ENCODE results near the gene RET.

RET gene

GRCh38 chr10:43160921-43161255 is 84.0 kb downstream of the RET start:
- DNase-seq (ENCODE audit: low read depth in 3 of 3, low spot score in 1 of 3): no peak

- no peak for DNase-seq (ENCODE audit: low read depth in 3 of 3, low spot score in 1 of 3)
Observed at GRCh38 chr10:43162604-43163003, 85.7 kb downstream of the RET start.

- no peak for DNase-seq (ENCODE audit: low read depth in 3 of 3, low spot score in 1 of 3)
Observed at GRCh38 chr10:43166207-43166879, 89.5 kb downstream of the RET start.

- no peak for DNase-seq (ENCODE audit: low read depth in 3 of 3, low spot score in 1 of 3)
Observed at GRCh38 chr10:43166880-43167497, 90.1 kb downstream of the RET start.

- DNase-seq (ENCODE audit: low read depth in 3 of 3, low spot score in 1 of 3): no peak
Observed at GRCh38 chr10:43167498-43167889, 90.6 kb downstream of the RET start.

GRCh38 chr10:43170491-43170890 is 93.6 kb downstream of the RET start:
- no peak for DNase-seq (ENCODE audit: low read depth in 3 of 3, low spot score in 1 of 3)

- DNase-seq (ENCODE audit: low read depth in 3 of 3, low spot score in 1 of 3): no peak
Observed at GRCh38 chr10:43172645-43173044, 95.8 kb downstream of the RET start.

- no peak for DNase-seq (ENCODE audit: low read depth in 3 of 3, low spot score in 1 of 3)
Observed at GRCh38 chr10:43173120-43173519, 96.3 kb downstream of the RET start.

- no peak for DNase-seq (ENCODE audit: low read depth in 3 of 3, low spot score in 1 of 3)
Observed at GRCh38 chr10:43174969-43175368, 98.1 kb downstream of the RET start.

GRCh38 chr10:43176271-43176670 is 99.4 kb downstream of the RET start:
- DNase-seq (ENCODE audit: low read depth in 3 of 3, low spot score in 1 of 3): no peak

- DNase-seq (ENCODE audit: low read depth in 3 of 3, low spot score in 1 of 3): no peak
Observed at GRCh38 chr10:43177595-43177994, 100.7 kb downstream of the RET start.

Data from stimulated activated CD4-positive, alpha-beta T cell treated with anti-CD3 and anti-CD28 coated beads, TNF-alpha, amount 100 ng/mL, for 1 hour (primary cell).